Fibroblast of skin of right biceps (primary cell): ENCODE measurements around the gene B3GLCT.
"Not testable (repeated sequence)": the region's sequence is repeated elsewhere in the genome, so short reads cannot be mapped to it uniquely, and the experiment has no call there.

Experiments
- DNase-seq: peaks from one replicate; pipeline ENCODE4 v3.0.0-alpha.2; 2013

Gene B3GLCT

DNA sequence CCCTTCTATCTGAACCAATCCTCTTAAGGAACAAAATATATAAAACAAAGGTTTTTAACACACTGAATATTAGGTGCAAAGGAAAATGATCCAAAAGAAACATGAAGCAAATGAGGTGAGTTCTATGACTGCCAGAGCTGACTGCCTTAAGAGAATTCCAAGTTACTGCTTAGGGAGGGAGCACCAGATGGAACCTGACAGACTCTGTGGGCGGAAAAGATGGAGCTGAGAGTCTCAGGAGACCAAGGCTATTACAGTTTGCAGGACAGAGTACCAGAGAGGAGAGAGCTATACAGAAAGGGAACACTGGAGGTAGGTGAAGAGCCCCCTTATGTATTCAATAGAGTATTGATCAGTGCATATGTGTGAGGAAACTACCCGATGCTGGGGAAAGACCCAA is 87.2 kb downstream of the B3GLCT start:
- no peak for DNase-seq

DNA sequence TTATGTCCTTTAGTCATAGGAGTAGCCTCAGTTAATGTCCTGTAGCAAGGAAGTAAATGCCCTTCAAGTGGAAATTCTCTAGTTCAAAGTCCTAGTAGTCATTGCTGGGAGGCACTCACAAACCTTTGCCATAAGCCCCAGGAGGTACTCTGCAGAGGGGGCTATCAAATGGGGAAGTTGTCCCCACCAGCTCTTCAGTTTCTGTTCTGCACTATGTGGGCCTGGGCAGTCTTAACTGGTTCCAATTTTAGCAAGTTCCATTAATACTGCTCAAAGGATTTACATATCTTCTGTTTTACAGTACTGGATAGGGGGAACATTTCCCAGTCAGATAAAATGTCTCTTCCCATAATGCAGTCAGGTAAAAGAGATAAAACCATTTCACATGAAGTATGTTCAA is 101.3 kb downstream of the B3GLCT start:
- DNase-seq = no peak

DNA sequence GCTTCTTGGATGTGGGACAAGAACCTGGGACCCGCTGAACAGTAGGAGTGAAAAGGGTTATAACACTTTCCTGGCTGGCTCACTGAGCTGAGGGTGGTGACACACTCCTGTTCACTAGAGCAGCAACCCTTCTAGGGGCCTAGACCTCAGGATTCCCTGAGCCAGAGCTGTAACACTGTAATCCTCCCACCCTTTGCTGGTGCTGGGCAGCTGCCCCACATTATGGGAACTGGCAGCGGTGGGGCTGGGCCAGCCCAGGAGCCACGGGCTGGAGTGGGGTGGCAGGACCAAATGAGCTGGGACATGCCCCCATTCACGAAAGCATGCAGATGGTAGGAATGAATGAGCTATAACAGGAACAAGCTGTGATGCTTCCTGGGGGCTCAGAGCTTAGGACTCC is 110.6 kb downstream of the B3GLCT start:
- no peak for DNase-seq

DNA sequence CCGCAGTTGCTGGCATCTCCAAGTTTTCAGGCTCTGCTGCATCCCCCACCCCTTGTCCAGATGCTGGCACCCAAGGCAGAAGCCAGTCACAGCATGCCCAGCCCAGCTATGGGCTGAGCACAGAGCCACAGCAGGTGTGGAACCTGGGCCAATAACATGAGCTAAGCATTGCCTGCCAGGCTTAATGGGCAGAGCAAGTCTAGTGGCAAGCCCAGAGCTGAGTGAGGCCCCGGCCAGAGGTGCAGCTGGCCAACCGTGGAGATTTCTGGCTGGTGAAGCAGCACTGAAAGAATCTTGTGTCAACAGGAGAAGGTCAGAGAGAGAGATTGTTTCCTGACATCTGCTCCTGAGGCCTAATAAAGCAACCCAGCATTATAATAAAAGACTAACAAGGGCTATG is 111.0 kb downstream of the B3GLCT start:
- DNase-seq = no peak

DNA sequence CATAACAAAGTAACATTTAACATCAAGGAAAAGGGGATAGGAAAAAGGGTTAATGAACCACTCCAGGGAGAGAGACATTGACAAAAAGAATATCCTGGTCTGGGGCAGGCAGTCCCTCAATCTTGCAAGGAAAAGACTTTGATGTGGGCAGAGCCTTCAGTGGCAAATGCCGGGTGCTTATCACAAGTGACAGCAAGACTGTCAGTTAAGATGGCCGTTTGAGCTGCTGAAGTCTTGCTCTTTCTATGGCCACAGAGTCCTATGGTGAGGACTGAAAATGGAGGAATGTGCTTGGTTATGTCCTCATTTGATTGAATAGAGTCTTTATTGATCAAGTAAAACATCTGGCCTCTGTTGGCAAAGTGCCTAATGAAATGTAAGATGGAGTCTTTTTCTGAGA is 112.1 kb downstream of the B3GLCT start:
- DNase-seq = no peak

DNA sequence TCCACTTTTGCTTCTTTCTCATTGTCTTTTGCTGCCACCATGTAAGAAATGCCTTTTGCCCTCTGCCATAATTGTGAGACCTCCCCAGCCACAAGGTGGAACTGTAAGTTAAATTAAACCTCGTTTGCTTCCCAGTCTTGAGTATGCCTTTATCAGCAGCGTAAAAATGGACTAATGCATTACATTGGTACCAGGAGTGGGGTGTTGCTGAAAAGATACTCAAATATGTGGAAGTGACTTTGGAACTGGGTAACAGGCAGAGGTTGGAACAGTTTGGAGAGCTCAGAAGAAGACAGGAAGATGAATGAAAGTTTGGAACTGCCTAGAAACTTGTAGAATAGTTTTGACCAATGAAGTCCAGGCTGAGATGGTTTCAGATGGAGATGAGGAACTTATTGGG is 115.2 kb downstream of the B3GLCT start:
- DNase-seq = no peak

DNA sequence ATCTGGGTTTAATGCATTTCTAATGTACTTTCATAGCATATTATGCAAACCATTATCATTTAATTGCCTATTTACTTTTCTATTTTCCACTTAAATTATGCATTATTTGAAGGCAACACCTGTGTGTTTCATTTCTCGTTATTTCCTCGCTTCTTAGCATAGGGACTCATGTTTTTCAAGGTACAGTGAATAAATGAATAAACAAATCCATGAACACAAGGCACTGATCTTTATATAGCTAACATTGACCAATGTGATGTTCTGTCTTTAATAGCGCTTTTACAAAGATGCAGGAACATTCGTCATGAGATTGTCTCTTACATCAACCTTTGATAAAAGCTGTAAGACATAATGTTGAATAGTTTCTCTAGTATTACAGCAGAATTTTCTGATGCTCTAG is 121.2 kb downstream of the B3GLCT start:
- DNase-seq = no peak

DNA sequence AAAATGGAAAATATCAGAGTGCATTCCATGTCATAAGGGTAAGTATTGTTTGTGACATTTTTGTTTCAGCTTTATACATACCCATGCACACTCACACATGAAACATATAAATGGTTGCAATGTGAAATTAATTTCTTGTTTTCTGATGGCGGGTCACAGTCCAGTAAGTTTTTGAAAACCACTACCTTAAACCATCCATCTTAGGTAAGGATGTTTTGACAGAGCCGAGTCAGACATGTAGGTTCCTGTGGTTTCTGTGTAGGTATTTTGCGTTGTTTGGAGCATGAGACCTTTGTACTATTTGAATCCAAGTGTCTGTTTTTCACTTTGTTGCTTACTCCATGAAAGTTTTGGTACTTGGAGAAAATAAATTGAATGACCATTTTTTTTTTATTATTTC is 121.7 kb downstream of the B3GLCT start:
- DNase-seq = no peak

DNA sequence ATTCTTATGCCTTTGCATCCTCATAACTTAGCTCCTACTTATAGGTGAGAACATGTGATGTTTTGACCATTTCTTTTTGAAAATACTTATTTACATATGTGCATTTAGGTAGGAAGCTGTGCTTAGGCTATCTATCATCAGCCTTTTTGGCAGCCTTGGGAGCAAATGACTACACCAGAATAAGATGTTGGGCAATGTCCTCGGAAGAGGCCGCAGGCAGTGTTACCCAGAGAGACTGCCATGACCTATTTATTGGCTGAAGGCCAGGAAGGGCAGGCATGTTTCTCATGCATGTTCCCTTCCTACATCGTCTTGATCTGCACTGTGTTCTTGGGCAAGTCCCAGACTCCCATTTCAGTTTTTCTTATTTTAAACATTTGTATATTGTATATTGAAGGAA is 122.3 kb downstream of the B3GLCT start:
- DNase-seq = peak; percentile 16

DNA sequence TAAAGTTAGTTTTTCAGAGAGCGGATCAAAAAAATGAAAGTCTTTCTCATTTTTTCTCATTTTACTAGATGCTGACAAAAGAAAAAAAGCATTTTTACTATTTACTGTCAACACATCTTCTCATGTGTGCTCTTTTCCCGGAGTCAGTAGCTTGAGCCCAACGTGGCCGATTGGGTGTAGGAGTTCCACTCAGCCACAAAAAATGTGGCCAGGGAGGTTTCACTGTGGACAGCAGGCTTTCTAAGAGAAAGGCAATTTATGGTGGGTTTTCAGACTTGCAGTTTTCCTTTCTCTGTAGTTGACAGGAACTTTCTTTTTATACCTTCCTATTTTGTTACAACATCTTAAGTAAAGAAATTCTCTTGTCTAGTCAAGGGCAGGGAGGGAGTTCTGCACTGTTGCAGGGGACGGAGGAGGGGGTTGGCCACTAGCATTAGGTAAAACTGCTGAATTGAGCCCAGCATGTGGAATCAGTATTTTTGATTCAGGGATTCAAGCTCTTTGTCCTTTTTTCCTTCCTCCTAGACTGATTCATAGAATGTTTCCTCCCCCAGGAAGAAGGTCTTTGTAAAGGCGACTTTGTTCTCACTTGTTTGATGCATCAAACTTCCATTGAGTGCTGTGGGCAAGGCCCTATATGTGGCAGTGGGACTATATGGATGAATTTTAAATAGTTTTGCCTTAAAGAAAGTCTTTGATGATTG is 123.1 kb downstream of the B3GLCT start:
- DNase-seq = no peak

DNA sequence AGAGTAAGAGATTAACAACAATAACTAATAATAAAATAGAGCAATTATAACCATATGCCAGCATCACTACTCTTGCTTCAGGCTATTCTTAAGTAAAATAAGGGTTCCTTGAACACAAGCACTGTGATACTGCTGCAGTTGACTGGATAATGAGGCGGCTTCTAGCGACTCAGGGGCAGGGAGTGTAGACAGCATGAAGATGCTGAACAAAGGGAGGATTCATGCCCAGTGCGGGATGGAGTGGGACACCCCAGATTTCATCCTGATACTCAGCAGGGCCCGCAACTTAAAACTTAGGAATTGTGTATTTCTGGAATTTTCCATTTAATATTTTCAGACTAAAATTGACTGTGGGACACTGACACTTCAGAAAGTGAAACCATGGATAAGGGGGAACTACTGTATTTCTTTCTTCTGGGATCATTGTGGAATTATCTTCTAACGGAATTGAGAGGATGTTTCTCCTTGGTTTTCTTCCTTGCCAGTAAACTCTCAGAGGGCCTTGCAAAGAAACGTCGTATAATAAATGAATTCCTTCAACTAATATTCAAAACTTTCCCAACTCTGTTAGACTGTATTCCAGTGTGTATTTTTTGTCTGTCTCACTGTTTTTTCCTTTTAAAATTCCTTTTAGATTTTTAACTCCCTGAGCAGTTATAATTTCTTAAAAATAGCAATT is 127.5 kb downstream of the B3GLCT start:
- DNase-seq = no peak

DNA sequence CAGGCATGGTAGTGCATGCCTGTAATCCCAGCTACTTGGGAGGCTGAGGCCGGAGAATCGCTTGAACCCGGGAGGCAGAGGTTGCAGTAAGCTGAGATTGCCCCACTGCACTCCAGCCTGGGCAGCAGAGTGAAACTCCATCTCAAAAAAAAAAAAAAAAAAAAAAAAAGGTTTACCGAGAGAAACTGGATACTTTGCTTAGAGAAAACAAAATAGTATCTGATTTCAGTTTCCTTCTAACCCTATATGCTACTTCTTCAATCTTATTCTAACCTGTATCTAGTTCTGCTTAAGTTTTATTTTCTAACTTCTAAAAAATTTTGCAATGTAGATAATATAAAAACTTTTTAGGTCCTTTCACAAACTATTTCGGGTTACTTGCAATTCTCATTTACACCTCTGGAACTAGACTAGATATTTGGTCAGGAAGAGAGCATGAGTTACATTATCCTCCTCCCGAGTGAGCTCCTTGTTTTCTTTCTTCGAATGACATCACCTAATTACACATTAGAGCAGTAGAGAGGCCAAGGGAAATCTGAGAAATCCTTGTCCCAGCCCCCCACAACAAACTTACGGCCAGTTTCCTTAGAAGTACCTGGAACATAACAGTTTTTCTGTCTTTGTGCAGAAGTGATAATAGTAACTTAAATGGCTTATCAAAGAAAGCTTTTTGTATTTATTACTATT is 128.9 kb downstream of the B3GLCT start:
- peak; percentile 16 for DNase-seq

DNA sequence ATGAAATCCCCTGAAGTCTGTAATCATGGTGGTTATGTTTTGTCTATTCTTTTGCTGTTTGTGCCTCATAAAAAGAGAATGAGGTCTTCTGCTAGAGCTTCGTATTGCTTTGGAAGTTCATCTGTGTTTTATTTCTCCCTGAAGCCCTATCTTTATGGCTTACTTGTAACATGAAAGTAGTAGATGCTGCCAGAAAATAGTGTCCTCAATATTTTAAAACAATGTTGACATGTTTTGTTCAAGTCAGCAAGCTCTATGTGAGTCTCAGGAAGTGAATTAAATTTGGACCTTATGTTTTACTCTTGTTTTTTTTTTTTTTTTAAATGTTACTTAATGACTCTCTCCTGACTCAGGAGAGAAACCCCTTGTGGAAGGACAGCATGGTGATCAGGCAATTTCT is 130.5 kb downstream of the B3GLCT start:
- DNase-seq = no peak

DNA sequence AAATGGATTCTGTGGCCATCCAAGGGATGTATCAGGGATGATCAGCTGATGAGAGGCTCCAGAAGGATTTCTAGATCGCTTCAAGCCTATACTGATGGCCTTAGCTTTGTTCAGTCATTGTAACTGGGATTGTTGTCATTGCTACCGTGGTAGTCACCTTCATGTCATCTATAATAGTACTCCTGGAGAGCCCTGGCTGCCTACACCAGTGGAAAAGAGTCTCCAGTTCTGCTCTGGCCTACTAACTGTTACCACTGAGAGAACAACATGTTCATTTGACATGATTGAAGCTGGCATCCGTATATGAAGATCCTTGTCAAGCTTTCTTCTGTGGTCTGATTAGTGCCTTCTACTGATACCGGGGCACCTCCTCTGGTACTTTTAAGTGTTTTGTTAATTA is 131.3 kb downstream of the B3GLCT start:
- no peak for DNase-seq

DNA sequence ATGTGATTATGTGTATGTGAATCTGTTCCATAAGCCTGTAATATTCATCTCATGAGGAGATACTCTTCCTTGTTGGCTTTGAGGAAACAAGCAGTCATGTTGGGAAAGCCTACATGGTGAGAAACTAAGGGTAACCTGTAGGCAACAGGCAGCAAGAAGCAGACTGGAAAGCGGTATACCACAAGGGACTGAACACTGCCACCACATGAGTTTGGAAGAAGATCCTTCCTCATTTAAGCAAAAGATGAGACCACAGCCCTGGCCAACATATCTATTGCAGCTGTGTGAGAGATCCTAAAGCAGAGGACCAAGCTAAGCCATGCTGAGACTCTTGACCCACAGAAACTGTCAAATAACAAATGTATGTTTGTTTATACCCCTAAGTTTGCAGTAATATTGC is 134.8 kb downstream of the B3GLCT start:
- no peak for DNase-seq

DNA sequence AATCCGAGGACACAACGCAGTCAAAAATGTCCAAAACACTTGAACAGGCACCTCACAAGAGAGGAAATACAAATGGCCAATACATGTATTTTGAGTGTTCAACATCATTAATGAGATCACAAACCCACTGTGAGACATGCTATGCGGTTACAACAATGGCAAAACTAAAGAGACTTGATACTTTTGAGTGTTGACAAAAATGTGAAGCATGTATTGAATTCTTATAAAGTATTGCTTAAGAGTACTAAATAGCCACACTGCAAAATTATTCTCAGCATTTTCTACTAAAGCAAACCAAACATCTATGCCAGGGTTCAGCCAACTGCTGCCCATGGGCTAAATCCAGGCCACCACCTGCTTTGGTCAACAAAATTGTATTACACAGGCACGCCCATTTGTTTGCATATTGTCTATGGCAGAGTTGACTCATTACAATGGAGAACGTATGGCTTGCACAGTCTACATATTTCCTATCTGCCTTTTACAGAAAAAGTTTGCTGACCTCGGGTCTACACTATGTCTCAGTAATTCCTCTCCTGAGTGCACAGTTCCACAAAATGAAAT is 135.3 kb downstream of the B3GLCT start:
- no peak for DNase-seq

DNA sequence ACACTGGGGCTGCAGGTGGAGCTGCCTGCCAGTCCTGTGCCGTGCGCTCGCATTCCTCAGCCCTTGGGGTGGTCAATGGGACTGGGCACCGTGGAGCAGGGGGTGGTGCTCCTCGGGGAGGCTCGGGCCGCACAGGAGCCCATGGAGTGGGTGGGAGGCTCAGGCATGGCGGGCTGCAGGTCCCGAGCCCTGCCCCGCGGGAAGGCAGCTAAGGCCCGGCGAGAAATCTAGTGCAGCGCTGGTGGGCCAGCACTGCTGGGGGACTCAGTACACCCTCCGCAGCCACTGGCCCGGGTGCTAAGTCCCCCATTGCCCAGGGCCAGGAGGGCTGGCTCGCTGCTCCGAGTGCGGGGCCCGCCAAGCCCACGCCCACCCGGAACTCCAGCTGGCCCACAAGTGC is 139.8 kb downstream of the B3GLCT start:
- DNase-seq = not testable (repeated sequence)

DNA sequence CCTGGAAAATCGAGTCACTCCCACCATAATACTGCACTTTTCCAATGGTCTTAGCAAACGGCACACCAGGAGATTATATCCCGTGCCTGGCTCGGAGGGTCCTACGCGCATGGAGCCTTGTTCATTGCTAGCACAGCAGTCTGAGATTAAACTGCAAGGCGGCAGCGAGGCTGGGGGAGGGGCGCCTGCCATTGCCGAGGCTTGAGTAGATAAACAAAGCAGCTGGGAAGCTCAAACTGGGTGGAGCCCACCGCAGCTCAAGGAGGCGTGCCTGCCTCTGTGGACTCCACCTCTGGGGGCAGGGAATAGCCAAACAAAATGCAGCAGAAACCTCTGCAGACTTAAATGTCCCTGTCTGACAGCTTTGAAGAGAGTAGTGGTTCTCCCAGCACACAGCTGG is 141.1 kb downstream of the B3GLCT start:
- not testable (repeated sequence) for DNase-seq

DNA sequence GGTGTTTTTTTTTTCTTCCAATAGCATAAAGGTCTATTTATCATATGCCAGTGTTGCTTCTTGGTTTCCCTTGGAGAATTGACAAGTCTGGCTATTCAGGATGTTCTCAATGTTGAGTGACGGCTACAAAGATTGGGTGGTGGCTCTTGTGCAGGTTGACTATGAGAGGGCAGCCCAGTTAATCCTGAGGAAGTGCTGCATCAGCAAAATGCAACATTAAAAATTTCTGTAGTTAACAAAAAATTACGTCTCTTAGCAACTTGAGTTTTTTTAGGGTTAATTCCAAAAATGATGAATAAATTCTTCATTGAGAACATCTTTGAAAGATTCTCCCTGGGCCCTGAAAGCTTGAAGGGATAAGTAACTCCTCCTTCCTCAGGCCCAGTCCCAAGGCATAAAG is 147.1 kb downstream of the B3GLCT start:
- no peak for DNase-seq

DNA sequence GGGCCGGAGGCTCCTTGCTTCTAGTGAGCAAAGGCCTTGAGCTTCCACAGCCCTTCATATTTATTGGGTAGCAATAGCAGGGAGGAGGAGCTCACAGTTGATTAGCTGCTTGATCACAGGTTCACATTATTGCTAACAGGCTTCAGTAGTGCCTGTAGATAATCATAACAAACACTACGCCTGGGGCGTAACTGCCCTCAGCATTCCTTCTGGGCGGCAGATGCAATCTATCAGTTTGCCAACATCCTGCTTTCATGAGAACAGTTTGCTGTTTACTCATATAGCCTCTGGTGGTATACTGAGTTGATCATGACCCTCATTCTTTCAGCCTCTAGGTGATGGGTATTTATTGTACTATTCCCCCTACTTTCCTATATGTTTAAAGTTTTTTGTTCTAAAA is 149.4 kb downstream of the B3GLCT start:
- DNase-seq = no peak

DNA sequence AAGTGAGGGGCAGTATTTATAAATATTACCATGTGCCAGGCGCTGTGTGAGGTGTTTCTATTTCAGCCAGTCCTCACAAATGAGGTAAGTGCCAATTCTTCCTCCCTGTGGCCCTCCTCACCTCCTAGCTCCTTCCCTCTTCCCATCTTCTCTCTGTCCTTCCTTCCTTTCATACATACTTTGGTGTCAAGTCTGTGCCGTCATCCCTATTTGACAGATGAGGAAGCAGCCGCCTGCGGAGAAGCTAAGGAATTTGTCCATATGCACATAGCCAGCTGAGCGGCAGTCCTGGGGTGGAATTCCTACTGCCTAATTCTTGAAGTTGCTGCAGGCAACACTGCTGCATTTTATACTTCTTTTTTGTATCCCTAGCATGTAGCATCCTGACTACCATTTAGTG is 150.8 kb downstream of the B3GLCT start:
- peak; percentile 23 for DNase-seq

DNA sequence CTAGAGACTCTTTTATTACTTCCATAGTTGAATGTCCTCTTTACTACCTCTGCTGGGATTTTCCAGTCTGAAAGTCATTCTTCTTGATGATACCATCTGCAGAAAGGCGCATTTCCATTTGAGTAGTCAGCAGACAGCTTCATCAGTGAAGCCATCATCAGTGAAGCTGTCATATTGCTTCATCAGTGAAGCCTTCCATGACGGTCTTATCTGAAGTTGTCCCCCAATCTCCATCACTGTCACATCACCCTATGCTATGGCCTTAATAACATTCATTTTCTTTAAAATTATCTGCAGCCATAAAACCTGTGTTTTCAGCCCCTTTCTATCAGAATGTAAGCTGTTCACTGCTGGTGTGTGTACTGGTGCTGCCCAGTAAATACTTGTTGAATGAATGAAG is 151.6 kb downstream of the B3GLCT start:
- no peak for DNase-seq

DNA sequence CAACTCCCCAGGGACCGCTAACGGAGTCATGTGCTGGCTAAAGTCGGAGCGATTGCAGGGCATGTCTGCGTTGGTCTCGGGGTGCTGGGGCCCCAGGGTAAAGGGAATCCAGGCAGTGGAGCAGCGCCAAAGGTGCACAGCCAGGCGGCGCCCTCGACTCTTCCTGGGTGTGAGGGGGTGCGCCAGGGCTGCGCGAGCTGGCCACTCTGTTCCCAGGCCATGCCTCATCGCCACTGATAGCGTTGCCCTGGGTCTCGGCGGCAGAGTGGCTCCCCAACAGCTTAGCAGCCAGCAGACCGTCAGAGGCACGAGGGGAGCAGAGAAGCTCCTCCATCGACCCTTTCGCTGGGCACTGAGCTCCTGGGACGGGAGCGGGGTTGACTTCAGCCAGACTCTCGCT is 152.7 kb downstream of the B3GLCT start:
- no peak for DNase-seq

DNA sequence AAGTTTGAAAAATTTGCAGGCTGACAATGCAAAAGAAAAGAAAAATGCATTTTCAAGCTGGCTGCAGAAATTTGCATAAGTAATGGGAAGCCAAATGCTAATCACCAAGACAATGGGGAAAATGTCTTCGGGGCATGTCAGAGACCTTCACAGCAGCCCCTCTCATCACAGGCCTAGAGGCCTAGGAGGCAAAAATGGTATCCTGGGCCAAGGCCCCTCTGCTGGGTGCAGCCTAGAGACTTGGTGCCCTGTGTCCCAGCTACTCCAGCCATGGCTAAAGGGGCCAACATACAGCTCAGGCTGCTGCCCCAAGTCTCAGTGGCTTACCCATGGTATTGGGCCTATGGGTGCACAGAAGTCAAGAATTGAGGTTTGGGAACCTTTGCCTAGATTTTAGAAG is 155.2 kb downstream of the B3GLCT start:
- no peak for DNase-seq
